Measurements from ENCODE around the gene RGPD3. TPM values are rescaled to one million over a fixed set of nuclear protein-coding genes. Genes with fewer than 3 reads are reported as not detected.

RGPD3 gene
- total RNA-seq, 4 donors from 2014 or later, result 0.41 to 0.75 (median 0.48) TPM; not detected in 1

- WGBS, 2 donors (ENCODE audit: low coverage in 1 of 2), result 89 to 100% methylated on average over 1 to 5 of the region's 5 CpGs
- DNase-seq, result no peak
- in situ Hi-C loops (cut with MboI; ENCODE audit: low pct_ligation_motif_present in 1 of 4, low pct_unique_long_range_greater_than_20kb in 1 of 4, low sequenced_read_pairs in 3 of 4), result no loop called here
- no peaks in the 10 kb centered on the region for H3K9me3 ChIP-seq
- no peak overlapping the region for H3K27ac ChIP-seq
- intact Hi-C loops (cut with DNase I; ENCODE audit: low total_unique reads), result no loop called here
- TF ChIP-seq EP300 (IDR thresholded peaks at IDR 0.05; ENCODE audit: low read depth) (no peak), POLR2AphosphoS5 (IDR thresholded peaks at IDR 0.05) (no peak), CTCF (IDR thresholded peaks at IDR 0.05) (no peak), POLR2A (IDR thresholded peaks at IDR 0.05) (no peak)
- H3K4me3 ChIP-seq, result no peak overlapping the region
- H3K4me1 ChIP-seq, result peaks cover 0 to 11% (median 4%) of the 10 kb centered on the region in 4 donors
- H3K36me3 ChIP-seq, result no peaks in the 10 kb centered on the region
- H3K27me3 ChIP-seq, result peaks cover 19% of the 10 kb centered on the region
Observed at GRCh38 chr2:106341666-106342065, 126.5 kb downstream of the RGPD3 start.

Other genes starting within 250 kb of the RGPD3 start
- not detected for gene CD8B2, start 19.0 kb upstream of the RGPD3 start, total RNA-seq

Measured in transverse colon (tissue), 4 donors.